ENCODE results near the gene FDXR. TPM values are rescaled to one million over a fixed set of nuclear protein-coding genes. Genes with fewer than 3 reads are reported as not detected.

The FDXR gene
- total and polyA plus RNA-seq, 12 donors, result 159 to 835 (median 444) TPM

GRCh38 chr17:74833501-74834377 is 39.1 kb downstream of the FDXR start:
- Histone ChIP-seq H3K27ac (no peak overlapping the region), H3K4me1 (replicated peaks in 1 of 2) (no peaks in the 10 kb centered on the region), H3K9me3 (replicated peaks in 1 of 3) (no peaks in the 10 kb centered on the region), H3K27me3 (no peaks in the 10 kb centered on the region), H3K4me3 (no peak overlapping the region), H3K36me3 (replicated peaks in 1 of 2) (peaks cover 0 to 6% of the 10 kb centered on the region in 2 donors)
- DNase-seq, result peak in 4 of 7 donors; percentile 29 to 57 (median 42)
- no peak for TF ChIP-seq POLR2A (IDR thresholded peaks at IDR 0.05)
- no peak for TF ChIP-seq CTCF (IDR thresholded peaks at IDR 0.05)
- WGBS, 4 donors, result 70 to 76% (median 72%) methylated on average over 12 to 16 of the region's 16 CpGs
- intact Hi-C loops (cut with DNase I), result no loop called here

DNA sequence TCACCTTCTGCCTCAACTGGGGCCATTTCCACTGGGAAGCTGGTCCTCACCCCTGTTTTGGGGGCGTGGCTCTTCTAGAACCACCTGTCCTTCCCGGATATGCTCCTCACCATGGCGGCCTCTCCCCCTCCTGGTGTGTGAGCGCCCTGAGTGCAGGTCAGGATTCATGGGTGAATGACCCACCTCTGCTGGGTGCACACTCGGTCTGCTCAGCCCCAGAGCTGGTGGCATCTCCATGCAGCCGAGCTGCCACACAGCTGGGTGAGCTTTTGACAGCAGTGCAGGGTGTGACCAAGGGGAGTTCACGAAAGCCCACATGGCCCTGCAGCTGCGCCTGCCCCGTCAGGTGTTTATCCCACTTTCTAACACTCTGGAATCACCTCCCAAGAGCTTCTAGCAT is 40.4 kb downstream of the FDXR start:
- Histone ChIP-seq H3K27ac (no peak overlapping the region), H3K27me3 (no peaks in the 10 kb centered on the region), H3K9me3 (replicated peaks in 1 of 3) (no peaks in the 10 kb centered on the region), H3K4me3 (no peak overlapping the region), H3K36me3 (replicated peaks in 1 of 2) (peaks cover 0 to 6% of the 10 kb centered on the region in 2 donors), H3K4me1 (replicated peaks in 1 of 2) (no peaks in the 10 kb centered on the region)
- intact Hi-C loops (cut with DNase I), result no loop called here
- 93 to 98% (median 95%) methylated on average over 6 to 9 of the region's 9 CpGs for WGBS, 4 donors
- no peak for TF ChIP-seq POLR2A (IDR thresholded peaks at IDR 0.05)
- no peak for TF ChIP-seq CTCF (IDR thresholded peaks at IDR 0.05)
- DNase-seq, result no peak

DNA sequence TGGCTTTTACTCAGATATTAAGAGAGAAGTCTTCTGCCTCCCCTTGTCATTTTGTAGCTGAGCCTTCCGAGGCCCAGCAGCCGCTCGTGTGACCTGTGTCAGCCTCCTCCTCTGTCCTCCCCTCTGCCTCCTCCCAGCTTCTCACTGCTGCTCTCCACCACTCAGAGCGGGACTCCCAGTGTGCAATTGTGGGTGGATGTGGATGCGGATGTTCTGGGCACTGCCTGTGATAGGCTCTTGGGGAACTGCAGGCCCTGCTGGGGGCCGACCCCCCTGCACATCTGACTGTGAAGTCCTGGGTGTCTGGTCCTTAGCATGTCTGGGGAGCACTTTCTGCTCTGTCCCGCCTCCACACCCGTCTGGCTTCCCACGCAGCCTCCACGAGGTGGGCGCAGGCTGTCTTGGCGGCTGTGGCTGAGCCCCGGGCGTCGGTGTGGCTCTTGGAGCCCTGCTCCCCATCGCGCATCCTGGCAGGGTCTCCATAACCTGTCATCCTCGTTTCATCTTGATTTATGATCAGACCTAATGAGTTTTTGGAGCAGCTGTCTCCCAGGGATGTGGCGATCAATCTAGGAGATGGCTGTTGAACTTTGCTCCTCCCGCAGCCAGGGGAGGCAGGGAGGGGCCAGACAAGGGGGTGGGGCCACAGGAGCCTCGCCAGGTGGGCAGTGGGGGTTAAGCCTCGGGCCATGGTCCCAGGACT is 41.2 kb downstream of the FDXR start:
- no peaks in the 10 kb centered on the region for H3K4me1 ChIP-seq (replicated peaks in 1 of 2)
- no peak overlapping the region for H3K4me3 ChIP-seq
- no peaks in the 10 kb centered on the region for H3K27me3 ChIP-seq
- TF ChIP-seq CTCF (IDR thresholded peaks at IDR 0.05) (no peak), POLR2A (IDR thresholded peaks at IDR 0.05) (no peak)
- 80 to 91% (median 88%) methylated on average over 13 to 22 of the region's 22 CpGs for WGBS, 4 donors
- no peak overlapping the region for H3K27ac ChIP-seq
- no peaks in the 10 kb centered on the region for H3K9me3 ChIP-seq (replicated peaks in 1 of 3)
- intact Hi-C loops (cut with DNase I), result no loop called here
- H3K36me3 ChIP-seq (replicated peaks in 1 of 2), result peaks cover 0 to 6% of the 10 kb centered on the region in 2 donors
- no peak for DNase-seq

DNA sequence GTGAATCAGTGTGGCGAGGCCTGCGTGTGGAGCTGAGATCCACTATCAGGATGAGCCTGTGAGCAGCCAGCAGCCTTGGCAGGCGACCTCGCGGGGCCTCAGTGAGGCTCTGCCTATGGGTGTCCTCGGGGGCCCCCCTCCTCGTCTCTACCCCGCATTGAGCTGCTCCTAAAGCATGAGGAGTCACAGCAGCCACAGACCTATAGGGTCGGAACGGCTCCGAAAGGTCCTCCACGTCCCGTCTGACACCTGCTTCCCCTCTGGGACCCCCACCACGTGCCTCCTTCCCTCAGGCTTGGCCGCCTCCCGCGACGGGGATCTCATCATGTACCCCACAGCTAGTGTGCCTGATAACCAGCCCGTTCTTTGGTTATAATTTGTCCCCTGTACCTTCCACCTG is 41.9 kb downstream of the FDXR start:
- Histone ChIP-seq H3K4me3 (no peak overlapping the region), H3K27me3 (no peaks in the 10 kb centered on the region), H3K9me3 (replicated peaks in 1 of 3) (no peaks in the 10 kb centered on the region), H3K4me1 (replicated peaks in 1 of 2) (no peaks in the 10 kb centered on the region), H3K27ac (no peak overlapping the region), H3K36me3 (replicated peaks in 1 of 2) (no peaks in the 10 kb centered on the region)
- DNase-seq, result no peak
- intact Hi-C loops (cut with DNase I), result no loop called here
- 90 to 95% (median 93%) methylated on average over 16 to 19 of the region's 19 CpGs for WGBS, 4 donors
- no peak for TF ChIP-seq POLR2A (IDR thresholded peaks at IDR 0.05)
- no peak for TF ChIP-seq CTCF (IDR thresholded peaks at IDR 0.05)

All from adrenal gland (tissue), 12 donors.